ENCODE results near the gene ZNF783. TPM values are rescaled to one million over a fixed set of nuclear protein-coding genes. Genes with fewer than 3 reads are reported as not detected.

ZNF783 gene
- total and polyA plus RNA-seq, 2 donors (not counting 1 experiment from before 2014, with no cell fraction given) = 3.3 to 11.4 TPM

GRCh38 chr7:149282331-149282655, 20.3 kb downstream of the ZNF783 start:
- H3K4me1 ChIP-seq (ENCODE audit: control insufficient read depth, extremely low read depth, insufficient read depth, low read length) = no peaks in the 10 kb centered on the region
- DNase-seq (ENCODE audit: low read depth in 2 of 2) = no peak
- TF ChIP-seq, protein P1, sequence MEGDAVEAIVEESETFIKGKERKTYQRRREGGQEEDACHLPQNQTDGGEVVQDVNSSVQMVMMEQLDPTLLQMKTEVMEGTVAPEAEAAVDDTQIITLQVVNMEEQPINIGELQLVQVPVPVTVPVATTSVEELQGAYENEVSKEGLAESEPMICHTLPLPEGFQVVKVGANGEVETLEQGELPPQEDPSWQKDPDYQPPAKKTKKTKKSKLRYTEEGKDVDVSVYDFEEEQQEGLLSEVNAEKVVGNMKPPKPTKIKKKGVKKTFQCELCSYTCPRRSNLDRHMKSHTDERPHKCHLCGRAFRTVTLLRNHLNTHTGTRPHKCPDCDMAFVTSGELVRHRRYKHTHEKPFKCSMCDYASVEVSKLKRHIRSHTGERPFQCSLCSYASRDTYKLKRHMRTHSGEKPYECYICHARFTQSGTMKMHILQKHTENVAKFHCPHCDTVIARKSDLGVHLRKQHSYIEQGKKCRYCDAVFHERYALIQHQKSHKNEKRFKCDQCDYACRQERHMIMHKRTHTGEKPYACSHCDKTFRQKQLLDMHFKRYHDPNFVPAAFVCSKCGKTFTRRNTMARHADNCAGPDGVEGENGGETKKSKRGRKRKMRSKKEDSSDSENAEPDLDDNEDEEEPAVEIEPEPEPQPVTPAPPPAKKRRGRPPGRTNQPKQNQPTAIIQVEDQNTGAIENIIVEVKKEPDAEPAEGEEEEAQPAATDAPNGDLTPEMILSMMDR (conservative IDR thresholded peaks at IDR 0.05 in 1 of 2, IDR thresholded peaks at IDR 0.05 in 1 of 2; ENCODE audit: low read depth in 1 of 2, low read length in 2 of 2) = no peak
- TF ChIP-seq EZH2 (IDR thresholded peaks at IDR 0.05; ENCODE audit: low read length, missing control alignments) = no peak

GRCh38 chr7:149283321-149283720, 21.3 kb downstream of the ZNF783 start:
- Histone ChIP-seq H3K4me3 (replicated peaks in 1 of 4; ENCODE audit: control extremely low read depth in 1 of 4, insufficient read depth in 1 of 4, low read depth in 3 of 4, low read length in 4 of 4) (no peak overlapping the region), H3K79me2 (ENCODE audit: control insufficient read depth, insufficient read depth, low read length) (no peaks in the 10 kb centered on the region), H3K4me1 (ENCODE audit: control insufficient read depth, extremely low read depth, insufficient read depth, low read length) (no peaks in the 10 kb centered on the region), H3K9ac (ENCODE audit: insufficient read depth, low read length) (no peak overlapping the region), H3K27ac (ENCODE audit: insufficient read depth, low read length) (no peak overlapping the region), H4K20me1 (ENCODE audit: control insufficient read depth, extremely low read depth, insufficient read depth, low read length) (no peaks in the 10 kb centered on the region), H3K9me3 (ENCODE audit: control insufficient read depth, insufficient read depth, low read depth, low read length) (no peaks in the 10 kb centered on the region), H3K27me3 (ENCODE audit: control insufficient read depth, insufficient read depth, low read length) (no peaks in the 10 kb centered on the region), H3K4me2 (ENCODE audit: extremely low read depth, insufficient read depth, low read length) (no peak overlapping the region), H3K36me3 (ENCODE audit: control insufficient read depth, insufficient read depth, low read length) (peaks cover 5% of the 10 kb centered on the region), H2AFZ (ENCODE audit: low read length) (no peak overlapping the region)
- TF ChIP-seq, protein P1 (conservative IDR thresholded peaks at IDR 0.05 in 1 of 2, IDR thresholded peaks at IDR 0.05 in 1 of 2; ENCODE audit: low read depth in 1 of 2, low read length in 2 of 2) = no peak
- TF ChIP-seq EZH2 (IDR thresholded peaks at IDR 0.05; ENCODE audit: low read length, missing control alignments) = no peak
- DNase-seq (ENCODE audit: low read depth in 2 of 2) = no peak

More at GRCh38 chr7:149282331-149282655, 20.3 kb downstream of the ZNF783 start:
- Histone ChIP-seq H2AFZ (ENCODE audit: low read length) (no peak overlapping the region), H3K27me3 (ENCODE audit: control insufficient read depth, insufficient read depth, low read length) (no peaks in the 10 kb centered on the region), H3K9me3 (ENCODE audit: control insufficient read depth, insufficient read depth, low read depth, low read length) (no peaks in the 10 kb centered on the region), H3K9ac (ENCODE audit: insufficient read depth, low read length) (no peak overlapping the region), H3K27ac (ENCODE audit: insufficient read depth, low read length) (no peak overlapping the region), H3K4me2 (ENCODE audit: extremely low read depth, insufficient read depth, low read length) (no peak overlapping the region), H3K36me3 (ENCODE audit: control insufficient read depth, insufficient read depth, low read length) (peaks cover 11% of the 10 kb centered on the region), H3K4me3 (replicated peaks in 1 of 4; ENCODE audit: control extremely low read depth in 1 of 4, insufficient read depth in 1 of 4, low read depth in 3 of 4, low read length in 4 of 4) (no peak overlapping the region), H4K20me1 (ENCODE audit: control insufficient read depth, extremely low read depth, insufficient read depth, low read length) (no peaks in the 10 kb centered on the region), H3K79me2 (ENCODE audit: control insufficient read depth, insufficient read depth, low read length) (no peaks in the 10 kb centered on the region)

GRCh38 chr7:149284343-149284742, 22.3 kb downstream of the ZNF783 start:
- Histone ChIP-seq H3K79me2 (ENCODE audit: control insufficient read depth, insufficient read depth, low read length) (no peaks in the 10 kb centered on the region), H3K4me1 (ENCODE audit: control insufficient read depth, extremely low read depth, insufficient read depth, low read length) (no peaks in the 10 kb centered on the region), H3K27me3 (ENCODE audit: control insufficient read depth, insufficient read depth, low read length) (no peaks in the 10 kb centered on the region), H3K9me3 (ENCODE audit: control insufficient read depth, insufficient read depth, low read depth, low read length) (no peaks in the 10 kb centered on the region), H3K27ac (ENCODE audit: insufficient read depth, low read length) (no peak overlapping the region), H2AFZ (ENCODE audit: low read length) (no peak overlapping the region), H3K36me3 (ENCODE audit: control insufficient read depth, insufficient read depth, low read length) (peaks cover 1% of the 10 kb centered on the region), H3K9ac (ENCODE audit: insufficient read depth, low read length) (no peak overlapping the region), H3K4me2 (ENCODE audit: extremely low read depth, insufficient read depth, low read length) (no peak overlapping the region), H3K4me3 (replicated peaks in 1 of 4; ENCODE audit: control extremely low read depth in 1 of 4, insufficient read depth in 1 of 4, low read depth in 3 of 4, low read length in 4 of 4) (no peak overlapping the region), H4K20me1 (ENCODE audit: control insufficient read depth, extremely low read depth, insufficient read depth, low read length) (no peaks in the 10 kb centered on the region)
- DNase-seq (ENCODE audit: low read depth in 2 of 2) = no peak
- TF ChIP-seq, protein P1 (conservative IDR thresholded peaks at IDR 0.05 in 1 of 2, IDR thresholded peaks at IDR 0.05 in 1 of 2; ENCODE audit: low read depth in 1 of 2, low read length in 2 of 2) = no peak
- no peak for TF ChIP-seq EZH2 (IDR thresholded peaks at IDR 0.05; ENCODE audit: low read length, missing control alignments)
